Inflammatory macrophage treated with lipopolysaccharide for 1 hour (primary cell): Measurements from ENCODE around the gene COL2A1.

ENCODE experiments used
- DNase-seq, 2 donors: peaks; one replicate each; pipeline ENCODE4 v3.0.0-alpha.2; 2020 to 2022

Gene COL2A1

DNA sequence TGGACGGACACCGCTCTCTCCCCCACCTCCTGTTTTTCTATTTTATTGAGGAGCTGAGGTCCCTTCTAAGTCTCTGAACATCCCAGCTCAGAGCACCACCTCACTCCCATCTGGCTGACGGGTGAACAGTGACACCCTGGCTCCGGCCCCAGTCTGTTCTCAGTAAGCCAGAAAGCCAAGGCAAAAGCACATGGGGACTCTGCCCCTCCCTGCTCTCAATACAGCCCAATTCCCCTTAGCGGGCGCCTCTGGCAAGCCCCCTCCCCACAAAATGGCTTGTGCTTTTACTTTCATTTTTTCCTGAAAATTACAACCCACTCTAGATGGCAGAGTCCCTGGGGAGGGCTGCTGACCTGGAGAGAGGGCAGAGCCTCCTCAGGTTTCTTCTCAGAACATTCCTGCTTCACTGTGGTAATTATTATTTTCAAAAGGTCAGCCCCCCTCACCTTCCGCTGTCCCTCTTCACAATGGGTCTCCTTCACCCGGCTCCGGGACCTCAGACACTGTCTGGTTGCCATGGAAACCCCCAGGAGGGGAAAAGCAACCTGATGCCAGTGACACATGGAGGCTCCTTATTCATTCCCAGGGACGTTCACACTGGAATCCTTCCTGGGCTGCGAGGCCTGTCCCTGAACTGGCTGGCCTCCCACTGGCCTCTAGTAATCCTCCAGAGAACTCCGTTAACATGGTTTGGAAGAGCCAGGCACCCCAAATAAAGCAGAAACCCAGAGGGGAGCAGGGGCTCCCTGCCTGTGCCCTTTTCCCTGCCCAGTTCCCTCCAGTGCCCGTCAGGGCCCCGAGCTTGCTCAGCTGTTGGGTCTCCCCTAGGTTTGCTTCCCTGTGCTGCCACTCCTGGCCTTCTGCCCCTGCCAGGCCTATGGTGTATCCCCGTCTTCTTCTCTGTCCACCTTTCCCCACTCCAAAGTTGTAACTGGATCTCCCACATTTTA, 15.9 kb downstream of the COL2A1 start:
- DNase-seq: no peak

DNA sequence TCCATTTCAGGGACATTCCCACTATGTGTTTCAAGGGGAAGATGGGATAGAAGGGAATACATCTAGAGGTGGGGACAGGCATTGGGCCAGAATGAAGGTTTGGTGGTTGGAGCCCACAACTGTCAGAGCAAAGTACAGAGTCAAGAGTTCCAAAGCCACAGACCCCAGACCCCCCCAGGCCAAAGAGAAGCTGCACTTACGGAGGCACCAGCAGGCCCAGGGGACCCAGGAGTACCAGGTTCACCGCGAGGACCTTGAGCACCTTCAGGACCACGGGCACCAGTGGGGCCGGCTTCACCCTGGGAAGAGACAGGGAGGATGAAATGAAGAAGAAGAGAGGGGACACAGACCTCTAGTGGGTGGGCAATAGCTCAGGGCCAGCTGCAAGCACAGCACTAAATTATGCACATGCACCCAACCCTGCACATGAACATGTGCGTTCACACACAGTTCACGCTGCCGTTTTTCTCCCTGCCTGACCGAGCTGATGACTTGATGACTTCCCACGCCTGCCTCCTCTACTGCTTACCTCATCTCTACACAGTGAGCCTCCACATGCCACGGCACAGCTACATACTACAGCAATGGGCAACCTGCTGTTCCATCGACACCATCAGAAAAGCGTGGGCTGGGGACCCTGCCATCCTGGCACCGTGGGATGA, 16.7 kb downstream of the COL2A1 start:
- DNase-seq: no peak

DNA sequence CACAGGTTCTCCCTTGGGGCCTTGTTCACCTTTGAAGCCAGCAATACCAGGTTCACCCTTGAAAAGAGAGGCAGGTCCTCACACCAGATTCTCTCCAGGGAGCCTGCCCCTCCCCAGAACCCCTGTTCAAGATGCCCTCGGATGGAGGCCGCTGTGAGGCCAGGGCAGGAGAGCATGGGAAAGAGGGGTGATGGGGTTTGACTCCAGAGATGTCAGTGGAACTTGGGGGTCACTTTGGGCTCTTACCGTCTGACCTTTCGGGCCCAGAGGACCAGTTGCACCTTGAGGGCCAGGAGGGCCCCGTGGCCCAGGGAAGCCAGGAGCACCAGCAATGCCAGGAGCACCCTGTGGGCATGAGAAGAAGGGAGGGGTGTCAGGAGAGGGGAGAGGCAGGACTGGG, 17.4 kb downstream of the COL2A1 start:
- no peak for DNase-seq

DNA sequence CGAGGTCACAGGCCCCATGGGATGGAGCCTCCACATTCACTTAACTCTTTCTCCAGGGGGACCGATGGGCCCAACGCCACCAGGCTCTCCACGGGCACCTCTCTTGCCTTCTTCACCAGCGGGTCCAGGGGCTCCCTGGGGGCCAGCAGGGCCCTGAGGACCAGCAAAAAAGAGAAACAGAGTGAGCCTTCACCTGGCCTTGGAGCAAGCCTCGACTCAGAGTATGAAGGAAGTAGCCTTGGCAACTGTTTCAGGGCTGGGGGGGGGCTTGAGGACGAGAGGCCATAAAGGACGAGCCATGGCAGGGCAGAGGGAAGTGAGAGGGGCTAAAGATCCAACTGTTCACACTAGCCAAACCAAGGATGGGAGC, 18.0 kb downstream of the COL2A1 start:
- DNase-seq: no peak

DNA sequence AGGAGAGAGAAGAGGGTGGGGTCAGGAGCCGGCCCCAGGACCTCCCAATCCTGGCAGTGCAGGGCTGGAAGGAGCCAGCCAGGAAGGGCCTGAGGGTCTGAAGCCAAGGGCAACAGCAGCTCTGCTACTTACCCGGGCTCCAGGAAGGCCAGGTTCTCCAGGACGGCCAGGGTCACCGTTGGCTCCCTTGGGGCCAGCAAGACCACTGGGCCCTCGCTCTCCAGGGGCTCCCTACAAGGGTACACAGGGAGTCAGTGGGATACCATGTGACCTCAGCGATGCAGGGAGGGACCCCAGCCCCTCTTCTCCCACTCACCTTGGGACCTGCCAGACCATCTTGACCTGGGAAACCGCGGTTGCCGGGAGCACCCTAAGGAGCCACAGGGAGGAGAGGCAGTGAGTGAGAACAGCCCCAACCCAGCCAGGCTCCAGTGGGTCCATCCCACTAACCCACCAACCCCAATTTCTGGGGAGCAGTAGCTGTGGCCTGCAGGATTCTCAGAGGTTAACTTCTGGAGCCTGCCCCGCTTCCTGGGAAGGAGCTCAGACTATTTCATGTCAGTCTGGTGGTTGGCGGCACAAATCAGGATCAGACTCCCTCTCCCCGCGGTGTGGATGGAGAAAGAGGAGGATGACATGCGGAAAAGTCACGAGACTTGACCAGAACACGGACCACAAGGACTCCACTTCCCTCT, 18.5 kb downstream of the COL2A1 start:
- DNase-seq: no peak

DNA sequence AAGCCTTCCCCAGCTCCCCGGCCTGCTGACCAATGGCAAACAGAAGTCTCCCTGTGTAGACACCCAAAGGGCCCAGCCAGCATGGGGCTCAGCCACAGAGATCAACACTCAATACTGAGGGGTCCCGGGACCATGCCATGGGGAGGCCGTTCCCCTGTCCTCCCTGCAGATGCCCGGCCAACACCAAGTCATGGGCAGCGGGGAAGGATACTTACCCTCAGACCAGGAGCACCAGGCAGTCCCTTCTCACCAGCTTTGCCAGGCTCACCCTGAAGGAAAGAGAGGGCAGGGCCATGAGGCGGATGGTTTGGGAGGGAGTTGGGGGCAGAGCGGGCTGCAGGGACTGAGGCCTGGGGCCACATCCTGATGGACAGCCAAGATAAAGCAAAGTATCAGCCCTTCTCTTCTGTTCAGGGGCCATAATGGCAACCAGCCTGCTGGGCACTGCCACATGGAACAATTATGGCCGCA, 19.9 kb downstream of the COL2A1 start:
- DNase-seq: no peak

DNA sequence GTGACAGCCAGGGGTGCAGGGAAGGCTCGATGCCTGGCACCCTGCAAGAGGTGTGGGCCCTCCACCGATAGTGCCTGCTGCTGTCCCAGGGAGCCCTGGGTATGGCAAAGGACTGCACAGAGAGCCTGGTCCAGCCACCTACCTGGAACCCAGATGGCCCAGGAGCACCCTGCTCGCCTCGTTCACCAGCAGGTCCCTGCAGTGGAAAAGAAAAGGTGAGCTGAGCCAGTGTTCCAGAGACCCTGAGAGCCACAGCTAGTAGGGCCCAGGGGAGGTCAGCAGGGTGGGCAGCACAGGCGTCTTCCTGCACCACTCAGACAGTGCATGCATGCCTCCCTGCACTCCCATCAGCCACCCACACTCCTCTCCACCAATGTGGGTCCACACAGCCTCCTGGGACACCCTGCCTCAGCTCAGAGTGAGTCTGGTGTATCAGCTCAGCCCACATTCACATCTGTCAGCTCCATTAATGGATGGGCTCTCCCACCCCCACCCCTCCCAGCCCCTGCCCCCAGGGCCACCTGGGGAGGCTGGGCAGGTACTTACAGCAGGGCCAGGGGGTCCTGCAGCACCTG, 20.6 kb downstream of the COL2A1 start:
- DNase-seq: no peak

DNA sequence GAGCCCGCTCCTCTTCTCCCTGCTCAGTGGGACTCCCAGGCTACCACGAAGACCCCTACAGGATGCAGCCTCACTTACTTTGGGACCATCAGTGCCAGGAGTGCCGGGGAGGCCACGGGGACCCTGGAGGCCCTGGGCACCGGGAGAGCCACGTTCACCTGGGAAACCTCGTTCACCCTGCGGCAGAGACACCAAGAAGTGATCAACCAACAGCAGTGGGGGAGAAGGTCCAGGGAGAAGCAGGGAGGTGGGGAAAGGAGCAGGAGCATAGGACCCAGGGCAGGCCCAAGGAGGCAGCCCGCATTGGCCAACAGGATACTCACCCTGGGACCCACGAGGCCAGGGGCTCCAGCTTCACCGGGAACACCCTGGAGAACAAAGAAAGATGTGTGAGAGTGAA, 21.5 kb downstream of the COL2A1 start:
- DNase-seq: no peak

DNA sequence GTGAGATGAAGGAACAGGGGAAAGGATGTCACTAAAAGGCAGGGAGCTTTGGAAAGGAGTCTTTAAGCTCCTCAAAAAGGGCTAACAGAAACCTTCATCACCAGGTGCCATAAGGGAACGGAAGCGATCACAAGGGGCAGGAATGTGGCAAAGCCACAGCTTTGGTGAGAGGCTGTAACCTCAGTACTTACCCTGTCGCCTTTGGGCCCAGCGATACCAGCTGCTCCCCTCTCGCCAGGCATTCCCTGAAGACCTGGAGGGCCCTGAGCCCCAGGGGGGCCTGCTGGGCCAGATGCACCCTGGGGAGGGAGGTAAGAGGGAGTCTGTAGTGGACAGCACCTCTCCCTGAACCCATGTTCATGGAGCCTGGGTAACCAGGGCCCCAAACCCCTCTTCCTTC, 22.0 kb downstream of the COL2A1 start:
- DNase-seq: no peak

DNA sequence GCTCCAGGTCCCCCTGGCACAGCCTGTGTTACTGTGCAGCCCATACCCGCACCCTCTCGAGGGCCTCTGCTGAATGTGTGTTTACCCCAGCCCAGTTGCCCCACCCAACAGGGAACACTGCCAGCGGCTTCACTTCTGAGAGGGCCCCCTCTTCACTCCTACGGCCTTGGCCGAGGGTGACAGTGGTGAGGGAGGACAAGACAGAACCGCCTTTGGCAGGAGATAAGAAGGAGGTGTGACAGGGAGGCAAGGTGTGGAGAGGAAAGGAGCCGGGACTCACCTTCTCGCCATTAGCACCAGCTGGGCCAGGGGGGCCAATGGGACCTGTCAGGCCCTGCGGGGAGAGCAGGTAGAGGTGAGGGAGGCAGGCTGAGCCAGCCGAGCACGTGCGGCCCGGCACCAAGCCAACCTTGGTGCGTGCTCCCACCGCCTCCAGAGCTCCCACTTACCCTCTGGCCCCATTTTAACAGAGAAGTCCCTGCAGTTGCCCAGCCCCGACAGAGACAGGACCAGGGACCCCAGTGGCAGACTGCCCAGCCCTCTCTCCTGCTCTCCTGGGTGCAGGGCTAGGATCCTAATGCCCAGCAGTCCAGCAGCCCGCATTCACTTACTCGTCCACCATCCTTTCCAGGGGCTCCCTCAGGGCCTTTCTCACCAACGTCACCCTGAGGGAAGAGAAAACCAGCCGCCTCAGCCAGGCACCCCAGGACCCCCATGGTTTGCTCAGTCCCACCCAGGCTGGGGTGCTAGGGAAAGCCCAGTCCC, 22.6 kb downstream of the COL2A1 start:
- DNase-seq: no peak

DNA sequence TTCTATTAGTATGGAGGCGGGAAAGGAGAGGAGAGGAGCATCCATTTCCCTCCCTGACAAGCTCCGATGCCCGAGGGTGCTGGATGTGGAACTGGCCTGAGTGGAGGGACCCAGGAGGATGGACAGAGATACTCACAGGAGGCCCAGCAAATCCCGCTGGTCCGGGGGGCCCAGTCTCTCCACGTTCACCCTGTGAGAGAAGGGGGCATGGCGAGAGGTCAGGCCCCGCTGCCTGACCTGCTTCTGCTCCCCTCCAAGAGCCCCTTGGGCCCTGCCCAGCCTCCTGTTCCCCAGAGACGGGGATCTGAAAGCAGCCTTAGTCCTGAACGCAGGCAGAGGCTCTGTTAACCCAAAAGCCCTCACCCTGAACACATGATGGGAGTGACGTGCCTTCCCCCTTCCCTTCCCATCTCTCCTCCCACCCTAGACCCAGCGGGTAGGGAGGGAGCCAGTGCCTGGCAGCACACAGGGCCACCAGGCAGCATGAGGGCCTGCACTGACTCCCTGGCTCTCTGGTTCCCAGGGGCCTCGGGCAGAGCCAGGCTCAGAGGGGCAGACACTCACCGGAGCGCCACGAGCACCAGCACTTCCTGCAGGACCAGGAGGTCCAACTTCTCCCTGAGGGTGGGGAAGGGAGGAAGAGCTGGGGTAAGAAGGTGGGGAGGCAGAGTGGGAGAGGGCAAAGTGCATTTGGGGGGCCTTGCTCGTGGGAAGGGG, 23.3 kb downstream of the COL2A1 start:
- DNase-seq: no peak

DNA sequence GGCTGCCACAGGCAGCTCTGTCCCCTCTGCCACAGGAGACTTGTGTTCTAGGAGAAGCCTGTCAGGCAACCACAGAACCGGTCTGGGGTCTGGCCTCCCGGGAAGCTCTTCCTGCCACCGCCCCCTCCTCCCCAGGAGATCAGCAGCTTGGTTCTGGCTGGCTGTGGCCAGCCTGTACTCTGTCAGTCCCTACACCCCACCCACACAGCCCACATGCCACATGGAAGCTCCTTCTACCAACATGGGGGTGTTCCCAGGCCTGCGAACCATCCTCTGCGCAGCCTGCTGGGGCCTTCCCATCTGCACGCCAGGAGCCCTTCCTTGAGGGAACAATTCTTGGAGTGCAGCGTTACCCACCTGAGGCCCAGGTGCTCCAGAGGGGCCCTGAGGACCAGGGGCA, 24.1 kb downstream of the COL2A1 start:
- no peak for DNase-seq

DNA sequence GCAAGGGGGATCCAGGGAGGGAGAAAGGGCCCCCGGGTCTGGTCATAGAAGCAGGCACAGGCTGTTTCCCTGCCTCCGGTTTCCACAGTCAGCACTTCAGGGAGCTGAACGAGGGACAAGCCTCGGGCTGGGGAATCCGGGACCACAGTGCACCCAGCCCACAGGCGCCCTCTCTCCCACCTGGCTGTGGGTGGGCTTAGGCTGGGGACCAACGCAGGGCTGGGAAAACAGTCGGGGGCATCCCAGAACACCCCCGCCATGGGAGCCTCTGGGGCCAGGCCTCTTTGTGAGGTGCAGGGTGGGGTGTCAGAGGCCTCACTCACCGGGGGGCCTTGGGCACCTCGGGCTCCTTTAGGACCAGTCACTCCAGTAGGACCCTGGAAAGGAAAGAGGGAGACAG, 24.6 kb downstream of the COL2A1 start:
- no peak for DNase-seq

DNA sequence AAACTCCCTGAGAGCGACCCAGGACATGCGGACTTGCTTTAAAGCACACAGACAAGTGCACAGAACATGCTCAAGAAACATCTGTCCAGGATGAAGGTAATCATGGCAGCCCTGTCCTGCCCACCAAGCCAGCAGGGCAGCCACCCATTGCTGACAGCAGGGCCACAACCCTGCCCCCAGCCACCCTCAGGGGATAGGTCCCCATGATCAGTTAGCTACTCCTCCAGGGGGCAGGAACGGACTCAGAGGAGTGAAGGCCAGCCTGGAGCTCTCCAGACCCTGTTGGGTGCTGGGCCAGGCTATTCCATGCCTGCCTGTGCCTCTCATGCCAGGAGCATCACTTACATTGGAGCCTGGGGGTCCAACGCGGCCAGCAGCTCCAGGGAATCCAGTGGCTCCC, 25.1 kb downstream of the COL2A1 start:
- no peak for DNase-seq

DNA sequence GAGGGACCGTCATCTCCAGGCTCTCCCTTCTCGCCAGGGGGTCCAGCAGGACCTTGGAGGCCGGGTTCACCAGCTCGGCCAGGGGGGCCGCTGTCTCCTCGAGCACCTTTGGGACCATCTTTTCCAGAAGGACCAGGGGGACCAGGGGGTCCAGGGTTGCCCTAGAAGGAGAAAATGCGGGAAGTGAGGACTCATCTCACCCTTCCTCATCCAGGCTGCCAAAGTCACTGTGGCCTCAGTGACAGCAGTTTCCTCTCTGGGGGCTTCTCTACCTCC, 25.7 kb downstream of the COL2A1 start:
- no peak for DNase-seq

DNA sequence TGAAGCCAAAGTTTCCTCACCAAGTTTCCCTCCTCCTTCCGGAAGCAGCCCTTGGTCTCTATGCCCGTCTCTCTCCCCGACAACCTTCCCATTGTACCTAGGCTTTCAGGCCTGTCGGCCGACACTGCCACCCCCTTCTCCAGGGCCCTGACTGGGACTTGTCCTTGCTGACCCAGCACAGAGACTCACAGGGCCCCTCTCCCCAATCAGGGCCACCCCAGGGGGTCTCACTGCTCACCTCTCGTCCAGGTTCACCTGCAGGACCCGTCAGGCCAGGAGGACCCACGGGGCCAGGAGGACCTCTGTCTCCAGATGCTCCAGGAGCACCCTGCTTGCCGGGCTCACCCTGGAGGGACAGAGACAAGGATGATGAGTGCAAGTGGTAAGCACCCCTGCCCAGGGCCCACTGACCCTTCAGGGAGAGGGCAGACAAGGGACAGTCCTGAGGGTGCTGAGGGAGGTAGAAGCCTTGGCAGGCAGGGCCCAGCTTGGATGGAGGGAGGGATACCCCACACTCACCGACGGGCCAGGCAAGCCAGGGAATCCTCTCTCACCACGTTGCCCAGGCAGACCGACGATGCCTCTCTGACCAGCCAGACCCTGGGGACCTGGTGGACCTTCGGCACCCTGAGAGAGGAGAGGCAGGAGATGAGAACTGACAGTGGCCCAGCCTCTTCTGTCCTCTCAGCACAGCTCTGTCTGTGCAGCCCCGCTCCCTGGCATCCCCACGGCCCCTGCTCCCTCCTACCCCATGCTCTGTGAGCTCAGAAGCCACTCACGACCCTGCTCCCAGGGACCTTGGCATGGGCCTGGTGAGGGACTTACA, 26.3 kb downstream of the COL2A1 start:
- no peak for DNase-seq

DNA sequence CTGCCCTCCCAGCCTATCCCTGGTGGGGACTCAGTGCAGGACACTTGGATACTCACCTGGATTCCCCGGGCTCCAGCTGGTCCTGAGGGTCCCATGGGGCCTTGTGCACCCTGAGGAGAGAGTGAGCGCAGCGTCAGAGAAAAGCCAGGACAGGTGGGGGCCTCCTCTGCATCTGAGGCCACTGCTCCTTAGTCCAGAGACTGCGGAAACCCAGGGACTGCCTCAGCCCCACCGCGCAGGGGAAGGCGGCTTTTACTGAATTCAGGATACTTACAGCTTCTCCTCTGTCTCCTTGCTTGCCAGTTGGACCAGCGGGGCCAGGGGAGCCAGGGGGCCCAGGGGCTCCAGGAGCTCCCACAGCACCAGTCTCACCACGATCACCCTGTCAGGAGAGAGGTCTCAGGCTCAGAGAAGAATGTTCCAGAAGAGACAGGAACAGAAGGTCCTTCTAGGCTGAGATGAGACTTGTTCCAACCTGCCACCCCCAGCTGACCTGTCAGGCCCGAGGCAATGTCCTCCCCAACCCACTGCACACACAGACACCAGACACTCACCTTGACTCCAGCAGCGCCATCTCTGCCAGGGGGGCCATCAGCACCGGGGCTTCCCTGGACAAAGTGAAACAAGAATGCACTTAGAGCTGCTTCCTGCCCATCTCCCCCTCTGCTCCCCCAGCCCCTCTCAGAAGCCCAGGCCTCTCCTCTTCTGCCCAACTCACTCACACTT, 27.1 kb downstream of the COL2A1 start:
- DNase-seq: no peak

DNA sequence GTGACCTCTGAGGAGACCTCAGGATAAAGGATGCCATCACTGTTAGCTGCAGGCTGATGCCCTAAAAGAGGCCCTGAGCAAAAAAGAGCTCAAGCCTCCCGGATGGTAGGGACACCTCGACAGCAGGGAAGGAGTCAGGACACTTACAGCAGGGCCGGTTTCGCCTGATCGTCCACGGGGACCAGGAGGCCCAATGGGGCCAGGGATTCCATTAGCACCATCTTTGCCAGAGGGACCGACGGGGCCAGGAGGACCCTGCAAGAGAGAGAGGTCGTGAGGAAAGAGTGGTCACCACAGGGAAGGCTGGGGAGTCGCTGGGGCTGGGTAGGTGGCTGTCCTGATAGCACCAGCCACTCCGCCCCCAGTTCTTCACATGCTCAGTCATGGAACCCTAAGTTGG, 28.5 kb downstream of the COL2A1 start:
- no peak for DNase-seq

DNA sequence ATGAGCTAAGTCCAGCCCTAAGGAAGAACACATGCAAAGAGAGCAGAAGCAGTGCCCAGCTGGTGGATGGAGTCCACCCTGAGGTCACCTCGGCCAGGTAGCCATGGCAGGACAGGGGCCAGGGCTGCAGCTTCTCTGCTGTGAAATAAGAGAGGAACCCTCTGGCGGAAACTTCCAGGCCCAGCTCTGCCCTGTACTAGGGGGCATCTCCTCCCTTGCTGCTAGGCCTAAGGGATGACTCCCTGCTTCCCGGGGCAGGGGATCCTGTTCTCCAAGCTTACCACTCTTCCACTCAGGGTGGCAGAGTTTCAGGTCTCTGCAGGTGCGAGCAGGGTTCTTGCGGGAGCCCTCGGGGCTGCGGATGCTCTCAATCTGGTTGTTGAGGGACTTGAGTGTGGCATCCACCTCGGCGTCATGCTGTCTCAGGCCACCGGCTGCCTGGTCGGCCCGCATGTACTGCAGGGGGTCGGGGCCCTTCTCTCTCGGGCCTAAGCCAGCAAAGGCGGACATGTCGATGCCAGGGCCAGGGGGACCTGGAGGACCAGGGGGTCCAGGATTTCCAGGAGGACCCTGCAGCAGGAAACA, 29.1 kb downstream of the COL2A1 start:
- DNase-seq: no peak

DNA sequence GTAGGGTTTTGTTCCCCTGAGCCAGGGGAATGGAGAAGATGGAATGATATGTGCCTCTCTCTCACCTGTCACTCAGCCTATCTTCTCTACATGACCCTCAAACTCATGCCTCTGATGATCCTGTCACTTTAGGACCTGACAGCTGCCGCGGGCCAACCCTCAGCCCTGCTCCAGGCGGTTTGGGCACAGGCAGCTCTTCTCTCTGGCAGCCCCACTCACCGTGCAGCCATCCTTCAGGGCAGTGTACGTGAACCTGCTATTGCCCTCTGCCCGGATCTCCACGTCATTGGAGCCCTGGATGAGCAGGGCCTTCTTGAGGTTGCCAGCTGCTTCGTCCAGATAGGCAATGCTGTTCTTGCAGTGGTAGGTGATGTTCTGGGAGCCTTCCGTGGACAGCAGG, 30.4 kb downstream of the COL2A1 start:
- no peak for DNase-seq
